Osteoblast (primary cell): ENCODE results near the gene ADCYAP1R1. TPM values are rescaled to one million over a fixed set of nuclear protein-coding genes. Genes with fewer than 3 reads are reported as not detected.

ENCODE experiments used
- DNase-seq: peaks from one replicate; pipeline ENCODE4 v3.0.0; 2011; ENCODE audit warnings: low spot score, mixed read lengths; ENCODE audit not compliant: insufficient read length; ENCODE audit errors: missing footprints
- H2AFZ ChIP-seq: 2 replicates; pipeline ENCODE4 v1.6.0; 2011; ENCODE audit warnings: mild to moderate bottlenecking, low read length
- H3K27ac ChIP-seq: 2 replicates; pipeline ENCODE4 v1.5.1; 2011; ENCODE audit warnings: mild to moderate bottlenecking, low read depth, low read length, moderate library complexity
- H3K27me3 ChIP-seq: 2 replicates; pipeline ENCODE4 v1.6.0; 2012; ENCODE audit warnings: mild to moderate bottlenecking, control low read depth, inconsistent platforms, low read length, moderate library complexity; ENCODE audit not compliant: insufficient read depth
- H3K36me3 ChIP-seq: 2 replicates; pipeline ENCODE4 v1.5.1; 2011; ENCODE audit warnings: mild to moderate bottlenecking, low read length, control low read depth, moderate library complexity; ENCODE audit not compliant: insufficient read depth
- H3K4me1 ChIP-seq: 2 replicates; pipeline ENCODE4 v1.5.1; 2011; ENCODE audit warnings: mild to moderate bottlenecking, low read length, control low read depth, moderate library complexity; ENCODE audit not compliant: insufficient read depth
- H3K4me2 ChIP-seq: 2 replicates; pipeline ENCODE4 v1.6.0; 2011; ENCODE audit warnings: mild to moderate bottlenecking, low read length; ENCODE audit not compliant: insufficient read depth
- H3K4me3 ChIP-seq: fragments of 200-600 bp; sonication (generic); 3 replicates; pipeline ENCODE4 v1.5.1; 2012; ENCODE audit warnings: mild to moderate bottlenecking, low read length, inconsistent platforms; ENCODE audit not compliant: insufficient read depth
- H3K79me2 ChIP-seq: 2 replicates; pipeline ENCODE4 v1.6.0; 2012; ENCODE audit warnings: mild to moderate bottlenecking, low read length, control low read depth, inconsistent platforms; ENCODE audit not compliant: insufficient read depth
- H3K9me3 ChIP-seq: 2 replicates; pipeline ENCODE4 v1.5.1; 2011; ENCODE audit warnings: low read depth, low read length, control low read depth
- H4K20me1 ChIP-seq: 2 replicates; pipeline ENCODE4 v1.6.0; 2012; ENCODE audit warnings: mild to moderate bottlenecking, low read length, control low read depth; ENCODE audit not compliant: insufficient read depth
- CTCF ChIP-seq: IDR thresholded peaks from 2 replicates; pipeline ENCODE4 v1.5.1; 2011; ENCODE audit warnings: mild to moderate bottlenecking, low read depth, low read length, moderate library complexity; ENCODE audit errors: extremely low read depth
- total RNA-seq: library from RNA; depleted of rRNA; stranded (reverse); fragments of >200 nt; gene quantifications from 2 replicates; pipeline ENCODE4 v1.2.3, GENCODE V29; 2012

Gene ADCYAP1R1
- total RNA-seq, 1 donor, result not detected

GRCh38 chr7:31022117-31022516 is 30.0 kb upstream of the ADCYAP1R1 start:
- H2AFZ ChIP-seq, result no peak overlapping the region
- DNase-seq, result no peak
- H3K27me3 ChIP-seq, result no peaks in the 10 kb centered on the region
- H4K20me1 ChIP-seq, result no peaks in the 10 kb centered on the region
- no peak overlapping the region for H3K4me2 ChIP-seq
- no peak for TF ChIP-seq CTCF
- H3K79me2 ChIP-seq, result no peaks in the 10 kb centered on the region
- no peaks in the 10 kb centered on the region for H3K36me3 ChIP-seq
- no peaks in the 10 kb centered on the region for H3K9me3 ChIP-seq
- no peaks in the 10 kb centered on the region for H3K4me1 ChIP-seq
- H3K27ac ChIP-seq, result no peak overlapping the region
- no peak overlapping the region for H3K4me3 ChIP-seq

- Histone ChIP-seq H2AFZ (no peak overlapping the region), H4K20me1 (no peaks in the 10 kb centered on the region), H3K27me3 (no peaks in the 10 kb centered on the region), H3K36me3 (no peaks in the 10 kb centered on the region), H3K27ac (no peak overlapping the region), H3K79me2 (no peaks in the 10 kb centered on the region), H3K4me2 (no peak overlapping the region), H3K4me1 (no peaks in the 10 kb centered on the region), H3K9me3 (no peaks in the 10 kb centered on the region), H3K4me3 (no peak overlapping the region)
- no peak for DNase-seq
- no peak for TF ChIP-seq CTCF
Observed at GRCh38 chr7:31022726-31023125, 29.4 kb upstream of the ADCYAP1R1 start.

GRCh38 chr7:31023877-31024276 is 28.2 kb upstream of the ADCYAP1R1 start:
- H3K9me3 ChIP-seq, result no peaks in the 10 kb centered on the region
- no peak for TF ChIP-seq CTCF
- H3K79me2 ChIP-seq, result no peaks in the 10 kb centered on the region
- no peaks in the 10 kb centered on the region for H3K36me3 ChIP-seq
- no peaks in the 10 kb centered on the region for H3K27me3 ChIP-seq
- no peak for DNase-seq
- no peak overlapping the region for H3K4me2 ChIP-seq
- no peak overlapping the region for H3K27ac ChIP-seq
- H3K4me1 ChIP-seq, result no peaks in the 10 kb centered on the region
- H2AFZ ChIP-seq, result no peak overlapping the region
- no peaks in the 10 kb centered on the region for H4K20me1 ChIP-seq
- no peak overlapping the region for H3K4me3 ChIP-seq

GRCh38 chr7:31027161-31027965 is 24.7 kb upstream of the ADCYAP1R1 start:
- DNase-seq, result peak; percentile 72

More at GRCh38 chr7:31027161-31027965, 24.7 kb upstream of the ADCYAP1R1 start:
- H3K9me3 ChIP-seq, result no peaks in the 10 kb centered on the region
- no peak for TF ChIP-seq CTCF
- H3K4me2 ChIP-seq, result no peak overlapping the region
- no peak overlapping the region for H3K27ac ChIP-seq
- no peaks in the 10 kb centered on the region for H3K4me1 ChIP-seq
- no peaks in the 10 kb centered on the region for H4K20me1 ChIP-seq
- no peaks in the 10 kb centered on the region for H3K27me3 ChIP-seq
- no peaks in the 10 kb centered on the region for H3K36me3 ChIP-seq
- no peak overlapping the region for H3K4me3 ChIP-seq
- no peaks in the 10 kb centered on the region for H3K79me2 ChIP-seq
- H2AFZ ChIP-seq, result no peak overlapping the region
